ENCODE measurements around the gene CD99L2.

GRCh38 chrX:150806827-150807226, 91.6 kb downstream of the CD99L2 start:
- no peak for TF ChIP-seq POLR2A (IDR thresholded peaks at IDR 0.05; ENCODE audit: extremely low read depth, insufficient read length)
- TF ChIP-seq CTCF (IDR thresholded peaks at IDR 0.05; ENCODE audit: low read depth, low read length) = no peak
- TF ChIP-seq MYC (IDR thresholded peaks at IDR 0.05; ENCODE audit: low read depth, low read length) = no peak
